Tibial nerve (tissue), 4 donors: ENCODE results near the gene EGFL7. TPM values are rescaled to one million over a fixed set of nuclear protein-coding genes. Genes with fewer than 3 reads are reported as not detected.

ENCODE experiments used
- DNase-seq, 2 donors: peaks; one replicate each; pipeline ENCODE4 v3.0.0-alpha.2; 2019; ENCODE audit warnings: low spot score in 2 of 2
- H3K27ac ChIP-seq, 4 donors: fragments of 200-600 bp; sonication (generic) in 3 of 4; one replicate each; pipeline ENCODE4 v1.5.1; 2017 to 2019; ENCODE audit warnings: mild to moderate bottlenecking in 1 of 4
- H3K27me3 ChIP-seq, 2 donors: fragments of 200-600 bp; sonication (generic) in 1 of 2; one replicate each; pipeline versions ENCODE4 v1.5.1 to v1.6.0; 2017 to 2019
- H3K36me3 ChIP-seq, 3 donors: fragments of 200-600 bp; sonication (generic); one replicate each; pipeline ENCODE4 v1.5.1; 2018 to 2019
- H3K4me1 ChIP-seq, 4 donors: fragments of 200-600 bp; sonication (generic) in 3 of 4; one replicate each; pipeline ENCODE4 v1.5.1; 2017 to 2019
- H3K4me3 ChIP-seq, 4 donors: fragments of 200-600 bp; sonication (generic) in 3 of 4; one replicate each; pipeline ENCODE4 v1.5.1; 2017 to 2019; ENCODE audit warnings: mild to moderate bottlenecking in 1 of 4, moderate library complexity in 1 of 4
- H3K9me3 ChIP-seq, 4 donors: fragments of 200-600 bp; sonication (generic) in 3 of 4; one replicate each; pipeline ENCODE4 v1.5.1; 2017 to 2019
- EP300 ChIP-seq, 2 donors: sonication (generic); formaldehyde crosslinking; IDR thresholded peaks; one replicate each; pipeline ENCODE4 v1.6.1; 2017; ENCODE audit warnings: antibody characterized with exemption in 2 of 2, mild to moderate bottlenecking in 1 of 2
- POLR2A ChIP-seq, 2 donors: fragments of 450-650 bp; IDR thresholded peaks; one replicate each; pipeline ENCODE4 v1.6.1; 2017; ENCODE audit warnings: antibody characterized with exemption in 2 of 2, mild to moderate bottlenecking in 2 of 2, moderate library complexity in 2 of 2
- WGBS, 2 donors: methylation state at CpG; one replicate each; pipeline ENCODE4 v1.1.5; 2018; 5-methylcytosine and 5-hydroxymethylcytosine counted together
- total RNA-seq, 4 donors: library from RNA; depleted of rRNA; stranded (reverse); fragments of >200 nt; gene quantifications; one replicate each; pipeline ENCODE4 v1.1.0, GENCODE V29; 2016
- TF ChIP-seq, protein P1 (sequence below), 5 experiments: fragments of 200-600 bp in 3 of 5; fragments of 450-650 bp in 2 of 5; sonication (generic) in 3 of 5; IDR thresholded peaks; one replicate each; pipeline ENCODE4 v1.5.1; 2016 to 2019; ENCODE audit warnings: antibody characterized with exemption in 5 of 5, mild to moderate bottlenecking in 3 of 5, moderate library complexity in 2 of 5

Gene EGFL7
- total RNA-seq, 4 donors from 2014 or later, result 95.2 to 229 (median 179) TPM

DNA sequence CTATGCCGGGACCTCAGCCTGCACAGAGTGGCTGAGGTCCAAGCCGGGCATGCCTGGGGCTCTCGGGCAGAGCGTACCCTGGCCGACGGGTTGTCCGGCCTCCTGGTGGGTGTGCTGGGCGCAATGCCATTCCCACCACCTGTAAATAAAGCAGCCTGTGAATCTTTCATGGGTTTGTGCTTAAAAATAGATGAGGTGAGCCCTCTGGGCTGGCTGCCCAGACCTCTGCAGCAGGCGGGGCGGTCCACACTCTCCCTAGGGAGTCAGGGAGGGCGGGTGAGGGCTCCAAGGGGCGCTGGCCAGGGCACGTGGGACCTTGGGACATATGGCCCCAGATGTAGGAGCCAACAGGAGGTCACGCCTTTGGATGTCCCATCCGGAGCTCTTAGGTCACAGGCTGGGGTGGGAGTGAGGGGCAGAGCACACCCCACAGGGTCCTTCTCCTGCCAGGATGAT lies 28.1 kb downstream of the EGFL7 start:
- H3K4me1 ChIP-seq, result peaks cover 0 to 52% (median 16%) of the 10 kb centered on the region in 4 donors
- DNase-seq, result no peak
- TF ChIP-seq EP300 (IDR thresholded peaks at IDR 0.05) (no peak), POLR2A (IDR thresholded peaks at IDR 0.05) (no peak)
- TF ChIP-seq, protein P1, sequence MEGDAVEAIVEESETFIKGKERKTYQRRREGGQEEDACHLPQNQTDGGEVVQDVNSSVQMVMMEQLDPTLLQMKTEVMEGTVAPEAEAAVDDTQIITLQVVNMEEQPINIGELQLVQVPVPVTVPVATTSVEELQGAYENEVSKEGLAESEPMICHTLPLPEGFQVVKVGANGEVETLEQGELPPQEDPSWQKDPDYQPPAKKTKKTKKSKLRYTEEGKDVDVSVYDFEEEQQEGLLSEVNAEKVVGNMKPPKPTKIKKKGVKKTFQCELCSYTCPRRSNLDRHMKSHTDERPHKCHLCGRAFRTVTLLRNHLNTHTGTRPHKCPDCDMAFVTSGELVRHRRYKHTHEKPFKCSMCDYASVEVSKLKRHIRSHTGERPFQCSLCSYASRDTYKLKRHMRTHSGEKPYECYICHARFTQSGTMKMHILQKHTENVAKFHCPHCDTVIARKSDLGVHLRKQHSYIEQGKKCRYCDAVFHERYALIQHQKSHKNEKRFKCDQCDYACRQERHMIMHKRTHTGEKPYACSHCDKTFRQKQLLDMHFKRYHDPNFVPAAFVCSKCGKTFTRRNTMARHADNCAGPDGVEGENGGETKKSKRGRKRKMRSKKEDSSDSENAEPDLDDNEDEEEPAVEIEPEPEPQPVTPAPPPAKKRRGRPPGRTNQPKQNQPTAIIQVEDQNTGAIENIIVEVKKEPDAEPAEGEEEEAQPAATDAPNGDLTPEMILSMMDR (IDR thresholded peaks at IDR 0.05), result no peak
- H3K4me3 ChIP-seq, result no peak overlapping the region
- no peaks in the 10 kb centered on the region for H3K36me3 ChIP-seq
- H3K9me3 ChIP-seq, result no peaks in the 10 kb centered on the region
- H3K27me3 ChIP-seq, result peaks cover 0 to 7% of the 10 kb centered on the region in 2 donors
- WGBS, 2 donors, result 56 to 67% methylated on average over 12 to 15 of the region's 15 CpGs
- H3K27ac ChIP-seq, result peak overlapping the region in 1 of 4 donors; percentile 31

DNA sequence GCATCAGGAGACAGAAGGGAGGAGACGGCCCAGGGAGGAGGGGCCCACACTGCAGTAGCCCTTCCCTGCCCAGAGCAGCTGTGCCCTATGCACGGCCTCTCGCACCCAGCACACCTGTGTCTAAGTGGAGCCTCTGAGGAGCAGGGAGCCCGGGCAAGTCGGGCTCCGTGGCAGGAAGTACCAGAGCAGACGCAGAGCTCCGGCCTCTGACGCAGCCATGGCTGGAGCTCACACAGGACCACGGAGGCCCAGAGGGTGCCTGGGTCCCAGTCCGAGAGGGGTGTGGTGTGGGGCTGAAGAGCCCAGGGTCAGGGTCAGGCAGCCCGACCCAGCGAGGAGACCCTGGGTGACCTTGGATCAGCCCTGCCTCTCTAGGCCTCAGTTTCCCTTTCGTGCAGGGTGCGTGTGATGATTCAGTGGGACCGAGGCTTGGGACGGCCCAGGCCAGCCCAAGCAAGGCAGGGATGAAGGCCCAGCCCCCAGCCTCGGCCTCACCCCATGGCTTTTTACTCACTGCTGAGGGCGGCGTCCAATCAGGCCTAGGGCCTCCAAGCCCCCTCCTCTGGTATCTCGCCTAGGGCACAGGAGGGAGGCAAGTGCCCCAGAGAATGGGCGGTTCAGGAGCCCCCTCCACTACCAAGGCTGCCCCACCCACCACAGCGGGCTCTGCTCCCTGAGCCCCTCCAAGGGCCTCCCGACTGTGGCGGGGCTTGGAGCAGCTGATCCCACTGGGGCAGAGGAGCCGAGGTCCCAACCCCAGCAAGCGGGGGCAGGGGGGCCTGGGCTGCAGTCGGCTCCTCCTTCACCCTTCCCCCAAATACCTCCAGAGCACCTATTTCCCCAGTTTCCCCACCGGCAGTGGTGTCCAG lies 28.8 kb downstream of the EGFL7 start:
- Histone ChIP-seq H3K27me3 (peaks cover 0 to 7% of the 10 kb centered on the region in 2 donors), H3K27ac (no peak overlapping the region), H3K4me1 (peaks cover 0 to 45% (median 9%) of the 10 kb centered on the region in 4 donors), H3K4me3 (no peak overlapping the region), H3K9me3 (no peaks in the 10 kb centered on the region), H3K36me3 (no peaks in the 10 kb centered on the region)
- WGBS, 2 donors, result 74 to 85% methylated on average over 14 to 21 of the region's 29 CpGs
- TF ChIP-seq POLR2A (IDR thresholded peaks at IDR 0.05) (no peak), EP300 (IDR thresholded peaks at IDR 0.05) (no peak)
- TF ChIP-seq, protein P1 (IDR thresholded peaks at IDR 0.05), result no peak
- DNase-seq, result no peak

DNA sequence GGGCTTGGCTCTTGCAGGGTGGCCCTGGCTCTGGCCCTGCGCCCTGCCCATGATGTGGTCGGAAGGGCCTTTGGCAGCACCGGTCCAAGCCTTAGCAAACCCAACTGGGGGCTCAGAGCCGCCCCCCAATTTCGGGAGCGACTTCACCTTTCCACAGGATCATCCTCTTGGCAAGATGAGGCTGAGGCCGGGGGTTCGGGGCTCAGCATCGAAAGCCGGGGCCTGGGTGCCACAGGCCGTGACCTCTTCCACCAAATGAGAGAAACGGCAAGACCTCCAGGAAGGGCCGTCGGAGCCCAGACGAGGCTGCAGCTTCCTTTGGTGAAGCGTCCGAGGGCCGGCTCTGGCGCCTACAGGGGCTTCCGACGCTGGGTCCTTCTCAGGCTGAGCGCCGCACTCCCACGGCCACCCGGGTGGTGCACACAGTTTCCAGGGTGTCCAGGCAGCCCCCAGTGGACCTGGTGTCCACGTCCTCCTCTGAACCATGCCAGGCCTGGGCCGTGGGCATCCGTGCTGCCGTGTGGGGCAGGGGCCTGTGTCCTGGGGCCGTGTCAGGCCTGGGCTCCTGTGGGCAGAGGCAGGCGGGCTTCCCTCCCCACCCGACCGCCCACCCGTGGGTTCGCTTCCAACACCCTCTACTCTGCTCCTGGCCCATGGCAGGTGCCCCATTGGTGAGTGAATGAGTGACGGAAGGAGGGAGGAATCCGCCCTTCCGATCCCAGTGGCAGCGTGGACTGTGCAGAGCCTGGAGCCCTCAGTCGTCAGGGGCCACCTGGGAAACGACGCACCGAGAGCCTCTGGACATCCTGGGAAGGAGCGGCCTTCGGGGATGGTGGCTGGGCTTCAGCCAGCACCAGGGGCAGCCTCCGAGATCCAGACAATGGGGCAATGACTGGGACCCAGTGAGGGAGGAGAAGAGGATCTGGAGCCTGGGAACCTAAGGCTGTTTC lies 29.7 kb downstream of the EGFL7 start:
- peaks cover 0 to 47% (median 9%) of the 10 kb centered on the region in 4 donors for H3K4me1 ChIP-seq
- no peak for TF ChIP-seq POLR2A (IDR thresholded peaks at IDR 0.05)
- TF ChIP-seq, protein P1 (IDR thresholded peaks at IDR 0.05), result no peak
- no peak for TF ChIP-seq EP300 (IDR thresholded peaks at IDR 0.05)
- DNase-seq, result no peak

DNA sequence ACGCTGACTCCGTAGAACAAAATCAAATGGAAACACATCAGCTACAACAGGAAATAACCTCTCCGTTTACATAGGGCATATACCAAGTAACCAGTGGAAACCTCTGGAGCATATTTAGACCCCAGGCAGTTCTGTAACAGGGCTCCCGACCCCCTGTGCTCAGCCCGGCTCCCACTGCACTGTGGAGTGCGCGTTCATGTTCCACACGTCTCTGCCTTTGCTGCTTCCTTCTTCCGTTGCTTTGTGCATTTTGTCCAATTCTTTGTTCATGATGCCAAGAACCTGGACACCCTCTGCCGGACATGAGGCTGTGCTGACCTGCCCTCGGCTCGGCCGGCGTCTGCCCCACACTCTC lies 30.4 kb downstream of the EGFL7 start:
- H3K9me3 ChIP-seq, result no peaks in the 10 kb centered on the region
- H3K27me3 ChIP-seq, result peaks cover 0 to 13% of the 10 kb centered on the region in 2 donors
- 65 to 68% methylated on average over 14 of the region's 14 CpGs for WGBS, 2 donors
- DNase-seq, result no peak
- no peaks in the 10 kb centered on the region for H3K36me3 ChIP-seq
- H3K27ac ChIP-seq, result peak overlapping the region in 1 of 4 donors; percentile 53
- no peak for TF ChIP-seq POLR2A (IDR thresholded peaks at IDR 0.05)
- TF ChIP-seq, protein P1 (IDR thresholded peaks at IDR 0.05), result no peak
- no peak for TF ChIP-seq EP300 (IDR thresholded peaks at IDR 0.05)
- H3K4me1 ChIP-seq, result peaks cover 0 to 46% (median 4%) of the 10 kb centered on the region in 4 donors
- no peak overlapping the region for H3K4me3 ChIP-seq

More for the DNA sequence above, 29.7 kb downstream of the EGFL7 start:
- Histone ChIP-seq H3K27ac (peak overlapping the region in 1 of 4 donors; percentile 53), H3K36me3 (no peaks in the 10 kb centered on the region), H3K9me3 (no peaks in the 10 kb centered on the region), H3K4me3 (no peak overlapping the region), H3K27me3 (peaks cover 0 to 7% of the 10 kb centered on the region in 2 donors)
- WGBS, 2 donors, result 85 to 86% methylated on average over 19 to 33 of the region's 46 CpGs
